HepG2 (cell line): ENCODE data around the gene RABEP2. TPM values are rescaled to one million over a fixed set of nuclear protein-coding genes. Genes with fewer than 3 reads are reported as not detected.

Source experiments
- FOSL2 ChIP-seq: sonication (generic); formaldehyde crosslinking; IDR thresholded peaks from 2 replicates; pipeline ENCODE4 v1.4.0; 2020; ENCODE audit warnings: missing genetic modification reagents
- GTF3A ChIP-seq: sonication (generic); formaldehyde crosslinking; conservative IDR thresholded peaks from 2 replicates; pipeline ENCODE4 v1.4.0; 2020; ENCODE audit warnings: mild to moderate bottlenecking, missing genetic modification reagents
- HMG20B ChIP-seq: conservative IDR thresholded peaks from 2 replicates; pipeline ENCODE4 v1.6.1; 2016; ENCODE audit warnings: missing genetic modification reagents, missing compliant biosample characterization
- HOXD1 ChIP-seq: sonication (generic); formaldehyde crosslinking; IDR thresholded peaks from 2 replicates; pipeline ENCODE4 v1.5.0; 2020; ENCODE audit warnings: missing genetic modification reagents
- MTA3 ChIP-seq: sonication (generic); formaldehyde crosslinking; IDR thresholded peaks from 2 replicates; pipeline ENCODE4 v1.4.0; 2020; ENCODE audit warnings: missing genetic modification reagents
- NAIF1 ChIP-seq: sonication (generic); formaldehyde crosslinking; IDR thresholded peaks from 2 replicates; pipeline ENCODE4 v1.5.0; 2020; ENCODE audit warnings: mild to moderate bottlenecking, missing genetic modification reagents, borderline replicate concordance
- RAD21 ChIP-seq: fragments of 450-650 bp; formaldehyde crosslinking; IDR thresholded peaks from 2 replicates; pipeline ENCODE4 v1.5.0; 2020; ENCODE audit warnings: mild to moderate bottlenecking
- SOX5 ChIP-seq: IDR thresholded peaks from 2 replicates; pipeline ENCODE4 v1.6.1; 2016; ENCODE audit warnings: borderline replicate concordance
- SRY ChIP-seq: sonication (generic); formaldehyde crosslinking; IDR thresholded peaks from 2 replicates; pipeline ENCODE4 v1.8.0; 2022; ENCODE audit warnings: mild to moderate bottlenecking, missing genetic modification reagents
- TEAD3 ChIP-seq: optimal IDR thresholded peaks from 2 replicates; pipeline ENCODE3; 2016; ENCODE audit warnings: borderline replicate concordance
- ZBTB3 ChIP-seq: sonication (generic); formaldehyde crosslinking; IDR thresholded peaks from 2 replicates; pipeline ENCODE4 v1.4.0; 2020; ENCODE audit warnings: low read depth, mild to moderate bottlenecking, moderate library complexity, missing genetic modification reagents, borderline replicate concordance
- ZFP41 ChIP-seq: sonication (generic); formaldehyde crosslinking; IDR thresholded peaks from 2 replicates; pipeline ENCODE4 v1.4.0; 2020; ENCODE audit warnings: mild to moderate bottlenecking, missing genetic modification reagents, borderline replicate concordance
- ZNF12 ChIP-seq: sonication (generic); formaldehyde crosslinking; IDR thresholded peaks from 2 replicates; pipeline ENCODE4 v1.5.0; 2020; ENCODE audit warnings: missing genetic modification reagents
- ZNF383 ChIP-seq: sonication (generic); formaldehyde crosslinking; IDR thresholded peaks from 2 replicates; pipeline ENCODE4 v1.4.0; 2020; ENCODE audit warnings: missing genetic modification reagents, mild to moderate bottlenecking, borderline replicate concordance
- polyA plus RNA-seq, 8 experiments: library from polyadenylated mRNA; depleted of rRNA in 3 of 8; stranded (reverse) in 7 of 8; unstranded in 1 of 8; fragments of >200 nt; fragmentation: Illumina TruSeq in 4 of 8; extraction: Trizol in 4 of 8; gene quantifications; 2 replicates each; pipeline versions ENCODE4 v1.2.1 to v1.2.3, GENCODE V29; 2011 to 2016; ENCODE audit warnings: low read depth in 4 of 8, missing spikeins in 1 of 8, mixed read lengths in 1 of 8; ENCODE audit not compliant: insufficient read depth in 1 of 8
- total RNA-seq, 5 experiments: library from RNA; depleted of rRNA; stranded (reverse); fragments of >200 nt; fragmentation: Illumina TruSeq; extraction: Trizol; gene quantifications; 2 replicates each; pipeline ENCODE4 v1.2.3, GENCODE V29; 2016; ENCODE audit warnings: low read depth in 1 of 5
- TF ChIP-seq, protein P1 (sequence below): sonication (generic); formaldehyde crosslinking; IDR thresholded peaks from 2 replicates; pipeline ENCODE4 v1.5.0; 2020; ENCODE audit warnings: mild to moderate bottlenecking, missing genetic modification reagents, moderate library complexity
- TF ChIP-seq, protein P2 (sequence below): sonication (generic); formaldehyde crosslinking; IDR thresholded peaks from 2 replicates; pipeline ENCODE4 v1.5.1; 2020; ENCODE audit warnings: mild to moderate bottlenecking, missing genetic modification reagents, borderline replicate concordance
- TF ChIP-seq, protein P3 (sequence below): sonication (generic); formaldehyde crosslinking; IDR thresholded peaks from 2 replicates; pipeline ENCODE4 v1.4.0; 2020; ENCODE audit warnings: missing genetic modification reagents
- TF ChIP-seq, protein P4 (sequence below): sonication (generic); formaldehyde crosslinking; IDR thresholded peaks from 2 replicates; pipeline ENCODE4 v1.8.1; 2023; ENCODE audit warnings: mild to moderate bottlenecking, missing genetic modification reagents

RABEP2 gene
- total and polyA plus RNA-seq, 2 of the 13 experiments (the other 11 are each of a cell fraction or from before 2014, with no cell fraction given): 10.8 to 18.4 TPM

DNA sequence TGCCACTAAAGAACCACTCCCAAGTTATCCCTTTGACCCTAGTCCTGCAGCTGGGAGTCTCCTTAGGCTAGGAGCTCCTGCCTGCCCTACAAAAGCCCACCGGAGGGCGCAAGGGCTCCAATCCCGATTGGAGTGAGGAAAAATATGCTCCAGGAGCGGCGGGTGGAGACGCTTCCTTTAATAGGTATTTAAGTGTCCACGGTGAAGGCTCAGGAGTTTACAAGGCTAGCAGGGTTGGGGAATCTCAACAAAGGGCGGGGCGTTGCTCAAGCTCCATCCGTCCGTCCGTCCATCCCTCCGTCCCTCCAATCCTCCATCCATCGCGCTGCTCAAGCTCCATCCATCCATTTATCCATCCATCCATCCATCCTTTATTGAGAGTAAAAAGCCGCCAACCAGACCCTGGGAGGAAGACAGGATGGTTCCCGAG is 49.0 kb upstream of the RABEP2 start (continued):
- TF ChIP-seq ZNF12 (peak; percentile 38; the same call in 1 of the 2 replicates), HMG20B (CRISPR knock-in tag) (no peak), SRY (CRISPR knock-in tag) (no peak), RAD21 (peak; percentile 62), ZFP41 (CRISPR knock-in tag) (no peak), MTA3 (CRISPR knock-in tag) (no peak), TEAD3 (CRISPR knock-in tag) (peak; percentile 40), FOSL2 (CRISPR knock-in tag) (0 out of 2 replicates have a peak, but pooled peaks have one; percentile 6), GTF3A (no peak; the same call in 1 of the 2 replicates), SOX5 (CRISPR knock-in tag) (peak; percentile 15; the same call in 1 of the 2 replicates), ZBTB3 (CRISPR knock-in tag) (0 out of 2 replicates have a peak, but pooled peaks have one; percentile 7), ZNF383 (CRISPR knock-in tag) (0 out of 2 replicates have a peak, but pooled peaks have one; percentile 9), NAIF1 (CRISPR knock-in tag) (no peak), HOXD1 (CRISPR knock-in tag) (no peak)
- TF ChIP-seq, protein P1, sequence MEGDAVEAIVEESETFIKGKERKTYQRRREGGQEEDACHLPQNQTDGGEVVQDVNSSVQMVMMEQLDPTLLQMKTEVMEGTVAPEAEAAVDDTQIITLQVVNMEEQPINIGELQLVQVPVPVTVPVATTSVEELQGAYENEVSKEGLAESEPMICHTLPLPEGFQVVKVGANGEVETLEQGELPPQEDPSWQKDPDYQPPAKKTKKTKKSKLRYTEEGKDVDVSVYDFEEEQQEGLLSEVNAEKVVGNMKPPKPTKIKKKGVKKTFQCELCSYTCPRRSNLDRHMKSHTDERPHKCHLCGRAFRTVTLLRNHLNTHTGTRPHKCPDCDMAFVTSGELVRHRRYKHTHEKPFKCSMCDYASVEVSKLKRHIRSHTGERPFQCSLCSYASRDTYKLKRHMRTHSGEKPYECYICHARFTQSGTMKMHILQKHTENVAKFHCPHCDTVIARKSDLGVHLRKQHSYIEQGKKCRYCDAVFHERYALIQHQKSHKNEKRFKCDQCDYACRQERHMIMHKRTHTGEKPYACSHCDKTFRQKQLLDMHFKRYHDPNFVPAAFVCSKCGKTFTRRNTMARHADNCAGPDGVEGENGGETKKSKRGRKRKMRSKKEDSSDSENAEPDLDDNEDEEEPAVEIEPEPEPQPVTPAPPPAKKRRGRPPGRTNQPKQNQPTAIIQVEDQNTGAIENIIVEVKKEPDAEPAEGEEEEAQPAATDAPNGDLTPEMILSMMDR (CRISPR knock-in tag): peak; percentile 81
- TF ChIP-seq, protein P2, sequence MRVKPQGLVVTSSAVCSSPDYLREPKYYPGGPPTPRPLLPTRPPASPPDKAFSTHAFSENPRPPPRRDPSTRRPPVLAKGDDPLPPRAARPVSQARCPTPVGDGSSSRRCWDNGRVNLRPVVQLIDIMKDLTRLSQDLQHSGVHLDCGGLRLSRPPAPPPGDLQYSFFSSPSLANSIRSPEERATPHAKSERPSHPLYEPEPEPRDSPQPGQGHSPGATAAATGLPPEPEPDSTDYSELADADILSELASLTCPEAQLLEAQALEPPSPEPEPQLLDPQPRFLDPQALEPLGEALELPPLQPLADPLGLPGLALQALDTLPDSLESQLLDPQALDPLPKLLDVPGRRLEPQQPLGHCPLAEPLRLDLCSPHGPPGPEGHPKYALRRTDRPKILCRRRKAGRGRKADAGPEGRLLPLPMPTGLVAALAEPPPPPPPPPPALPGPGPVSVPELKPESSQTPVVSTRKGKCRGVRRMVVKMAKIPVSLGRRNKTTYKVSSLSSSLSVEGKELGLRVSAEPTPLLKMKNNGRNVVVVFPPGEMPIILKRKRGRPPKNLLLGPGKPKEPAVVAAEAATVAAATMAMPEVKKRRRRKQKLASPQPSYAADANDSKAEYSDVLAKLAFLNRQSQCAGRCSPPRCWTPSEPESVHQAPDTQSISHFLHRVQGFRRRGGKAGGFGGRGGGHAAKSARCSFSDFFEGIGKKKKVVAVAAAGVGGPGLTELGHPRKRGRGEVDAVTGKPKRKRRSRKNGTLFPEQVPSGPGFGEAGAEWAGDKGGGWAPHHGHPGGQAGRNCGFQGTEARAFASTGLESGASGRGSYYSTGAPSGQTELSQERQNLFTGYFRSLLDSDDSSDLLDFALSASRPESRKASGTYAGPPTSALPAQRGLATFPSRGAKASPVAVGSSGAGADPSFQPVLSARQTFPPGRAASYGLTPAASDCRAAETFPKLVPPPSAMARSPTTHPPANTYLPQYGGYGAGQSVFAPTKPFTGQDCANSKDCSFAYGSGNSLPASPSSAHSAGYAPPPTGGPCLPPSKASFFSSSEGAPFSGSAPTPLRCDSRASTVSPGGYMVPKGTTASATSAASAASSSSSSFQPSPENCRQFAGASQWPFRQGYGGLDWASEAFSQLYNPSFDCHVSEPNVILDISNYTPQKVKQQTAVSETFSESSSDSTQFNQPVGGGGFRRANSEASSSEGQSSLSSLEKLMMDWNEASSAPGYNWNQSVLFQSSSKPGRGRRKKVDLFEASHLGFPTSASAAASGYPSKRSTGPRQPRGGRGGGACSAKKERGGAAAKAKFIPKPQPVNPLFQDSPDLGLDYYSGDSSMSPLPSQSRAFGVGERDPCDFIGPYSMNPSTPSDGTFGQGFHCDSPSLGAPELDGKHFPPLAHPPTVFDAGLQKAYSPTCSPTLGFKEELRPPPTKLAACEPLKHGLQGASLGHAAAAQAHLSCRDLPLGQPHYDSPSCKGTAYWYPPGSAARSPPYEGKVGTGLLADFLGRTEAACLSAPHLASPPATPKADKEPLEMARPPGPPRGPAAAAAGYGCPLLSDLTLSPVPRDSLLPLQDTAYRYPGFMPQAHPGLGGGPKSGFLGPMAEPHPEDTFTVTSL: 0 out of 2 replicates have a peak, but pooled peaks have one; percentile 15
- TF ChIP-seq, protein P3, sequence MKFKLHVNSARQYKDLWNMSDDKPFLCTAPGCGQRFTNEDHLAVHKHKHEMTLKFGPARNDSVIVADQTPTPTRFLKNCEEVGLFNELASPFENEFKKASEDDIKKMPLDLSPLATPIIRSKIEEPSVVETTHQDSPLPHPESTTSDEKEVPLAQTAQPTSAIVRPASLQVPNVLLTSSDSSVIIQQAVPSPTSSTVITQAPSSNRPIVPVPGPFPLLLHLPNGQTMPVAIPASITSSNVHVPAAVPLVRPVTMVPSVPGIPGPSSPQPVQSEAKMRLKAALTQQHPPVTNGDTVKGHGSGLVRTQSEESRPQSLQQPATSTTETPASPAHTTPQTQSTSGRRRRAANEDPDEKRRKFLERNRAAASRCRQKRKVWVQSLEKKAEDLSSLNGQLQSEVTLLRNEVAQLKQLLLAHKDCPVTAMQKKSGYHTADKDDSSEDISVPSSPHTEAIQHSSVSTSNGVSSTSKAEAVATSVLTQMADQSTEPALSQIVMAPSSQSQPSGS (CRISPR knock-in tag): peak; percentile 37; the same call in 1 of the 2 replicates
- TF ChIP-seq, protein P4, sequence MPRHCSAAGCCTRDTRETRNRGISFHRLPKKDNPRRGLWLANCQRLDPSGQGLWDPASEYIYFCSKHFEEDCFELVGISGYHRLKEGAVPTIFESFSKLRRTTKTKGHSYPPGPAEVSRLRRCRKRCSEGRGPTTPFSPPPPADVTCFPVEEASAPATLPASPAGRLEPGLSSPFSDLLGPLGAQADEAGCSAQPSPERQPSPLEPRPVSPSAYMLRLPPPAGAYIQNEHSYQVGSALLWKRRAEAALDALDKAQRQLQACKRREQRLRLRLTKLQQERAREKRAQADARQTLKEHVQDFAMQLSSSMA (CRISPR knock-in tag): no peak; the same call in 1 of the 2 replicates
